H9 (cell line): ENCODE data around the gene CC2D2A. TPM values are rescaled to one million over a fixed set of nuclear protein-coding genes. Genes with fewer than 3 reads are reported as not detected.

Source experiments
- DNase-seq: peaks from one replicate; pipeline ENCODE4 v3.0.0-alpha.2; 2017
- H2AFZ ChIP-seq: one replicate; pipeline ENCODE4 v1.6.1; 2013; ENCODE audit warnings: mild to moderate bottlenecking, low read length, control low read depth, moderate library complexity
- H2AK5ac ChIP-seq: 2 replicates; pipeline ENCODE4 v1.6.1; 2013; ENCODE audit warnings: low read length, control low read depth, mixed read lengths; ENCODE audit not compliant: insufficient read length
- H2BK120ac ChIP-seq: one replicate; pipeline ENCODE4 v1.6.1; 2013; ENCODE audit warnings: low read depth, mild to moderate bottlenecking, low read length, control low read depth, inconsistent platforms; ENCODE audit not compliant: poor library complexity, severe bottlenecking
- H2BK12ac ChIP-seq: 2 replicates; pipeline ENCODE4 v1.6.1; 2013; ENCODE audit warnings: low read length, control low read depth, mixed read lengths, low read depth; ENCODE audit not compliant: insufficient read length
- H2BK15ac ChIP-seq: 2 replicates; pipeline ENCODE4 v1.6.1; 2013; ENCODE audit warnings: low read depth, low read length, control low read depth
- H2BK20ac ChIP-seq: one replicate; pipeline ENCODE4 v1.6.1; 2013; ENCODE audit warnings: low read depth, mild to moderate bottlenecking, low read length, control low read depth, inconsistent platforms; ENCODE audit not compliant: poor library complexity, severe bottlenecking
- H2BK5ac ChIP-seq: 2 replicates; pipeline ENCODE4 v1.6.1; 2013; ENCODE audit warnings: low read length, control low read depth, mixed read lengths; ENCODE audit not compliant: insufficient read length
- H3K14ac ChIP-seq: 2 replicates; pipeline ENCODE4 v1.6.1; 2013; ENCODE audit warnings: low read length, control low read depth; ENCODE audit not compliant: insufficient read depth
- H3K18ac ChIP-seq: 2 replicates; pipeline ENCODE4 v1.6.1; 2013; ENCODE audit warnings: low read depth, mild to moderate bottlenecking, mixed read lengths, low read length, control low read depth; ENCODE audit not compliant: insufficient read length
- H3K23ac ChIP-seq: 2 replicates; pipeline ENCODE4 v1.6.1; 2013; ENCODE audit warnings: low read length, control low read depth, mixed read lengths, low read depth; ENCODE audit not compliant: insufficient read length
- H3K23me2 ChIP-seq: 2 replicates; pipeline ENCODE4 v1.6.1; 2013; ENCODE audit warnings: low read depth, mild to moderate bottlenecking, mixed read lengths, low read length, control low read depth; ENCODE audit not compliant: insufficient read length, poor library complexity, severe bottlenecking
- H3K27ac ChIP-seq: 2 replicates; pipeline ENCODE4 v1.5.1; 2013; ENCODE audit warnings: low read length, control low read depth, mixed read lengths, low read depth; ENCODE audit not compliant: insufficient read length
- H3K27me3 ChIP-seq: 2 replicates; pipeline ENCODE4 v1.6.1; 2013; ENCODE audit warnings: low read length, control low read depth, inconsistent platforms; ENCODE audit not compliant: insufficient read depth
- H3K4ac ChIP-seq: 2 replicates; pipeline ENCODE4 v1.6.1; 2013; ENCODE audit warnings: low read depth, mild to moderate bottlenecking, control low read depth, inconsistent platforms, low read length, moderate library complexity
- H3K4me1 ChIP-seq: 2 replicates; pipeline ENCODE4 v1.6.1; 2013; ENCODE audit warnings: low read length, control low read depth, inconsistent platforms; ENCODE audit not compliant: insufficient read depth
- H3K4me2 ChIP-seq: 2 replicates; pipeline ENCODE4 v1.6.1; 2013; ENCODE audit warnings: low read length, control low read depth, mixed read lengths; ENCODE audit not compliant: insufficient read length, insufficient read depth
- H3K56ac ChIP-seq: 2 replicates; pipeline ENCODE4 v1.6.1; 2013; ENCODE audit warnings: low read depth, mild to moderate bottlenecking, mixed read lengths, low read length, control low read depth; ENCODE audit not compliant: insufficient read length
- H3K79me1 ChIP-seq: 2 replicates; pipeline ENCODE4 v1.6.1; 2013; ENCODE audit warnings: low read depth, mild to moderate bottlenecking, moderate library complexity, low read length, control low read depth, inconsistent platforms; ENCODE audit not compliant: insufficient read depth, poor library complexity, severe bottlenecking
- H3K79me2 ChIP-seq: 2 replicates; pipeline ENCODE4 v1.6.1; 2013; ENCODE audit warnings: low read length, control low read depth, inconsistent platforms; ENCODE audit not compliant: insufficient read depth
- H3K9ac ChIP-seq: 2 replicates; pipeline ENCODE4 v1.6.1; 2013; ENCODE audit warnings: low read length, control low read depth, mixed read lengths; ENCODE audit not compliant: insufficient read length; ENCODE audit errors: extremely low read depth
- H3K9me3 ChIP-seq: one replicate; pipeline ENCODE4 v1.6.1; 2013; ENCODE audit warnings: low read depth, low read length, inconsistent platforms; ENCODE audit not compliant: control insufficient read depth
- H3T11ph ChIP-seq: one replicate; pipeline ENCODE4 v1.6.1; 2013; ENCODE audit warnings: mild to moderate bottlenecking, low read length, control low read depth, inconsistent platforms
- H4K20me1 ChIP-seq: one replicate; pipeline ENCODE4 v1.6.1; 2013; ENCODE audit not compliant: control insufficient read depth, insufficient read length, insufficient read depth
- H4K5ac ChIP-seq: 2 replicates; pipeline ENCODE4 v1.6.1; 2013; ENCODE audit warnings: low read depth, mild to moderate bottlenecking, mixed read lengths, low read length, control low read depth; ENCODE audit not compliant: insufficient read length
- H4K8ac ChIP-seq: replicated peaks from 2 replicates; pipeline ENCODE4 v1.6.1; 2013; ENCODE audit warnings: low read length, control low read depth, mixed read lengths, low read depth; ENCODE audit not compliant: insufficient read length
- H4K91ac ChIP-seq: 2 replicates; pipeline ENCODE4 v1.6.1; 2013; ENCODE audit warnings: low read depth, mild to moderate bottlenecking, moderate library complexity, mixed read lengths, low read length, control low read depth; ENCODE audit not compliant: insufficient read length
- H3K27ac Mint-ChIP-seq, 3 experiments: 2 replicates in 2 of 3; 3 replicates in 1 of 3; pipeline ENCODE4 v1.8.0; 2020 to 2021; ENCODE audit warnings: mixed read lengths in 3 of 3, mild to moderate bottlenecking in 1 of 3, moderate library complexity in 1 of 3
- H3K27me3 Mint-ChIP-seq: 2 replicates; pipeline ENCODE4 v1.8.0; 2021; ENCODE audit warnings: low read depth, mild to moderate bottlenecking, moderate library complexity, mixed read lengths
- H3K36me3 Mint-ChIP-seq, 3 experiments: 2 replicates in 2 of 3; 3 replicates in 1 of 3; pipeline ENCODE4 v1.8.0; 2020 to 2021; ENCODE audit warnings: low read depth in 3 of 3, mixed read lengths in 3 of 3; ENCODE audit not compliant: insufficient read depth in 1 of 3
- H3K4me1 Mint-ChIP-seq, 2 experiments: 2 replicates each; pipeline ENCODE4 v1.8.0; 2020; ENCODE audit warnings: mixed read lengths in 2 of 2
- H3K4me3 Mint-ChIP-seq, 2 experiments: 2 replicates in 1 of 2; 3 replicates in 1 of 2; pipeline ENCODE4 v1.8.0; 2020 to 2021; ENCODE audit warnings: mild to moderate bottlenecking in 2 of 2, mixed read lengths in 2 of 2, moderate library complexity in 1 of 2
- H3K9me3 Mint-ChIP-seq, 2 experiments: 2 replicates in 1 of 2; 3 replicates in 1 of 2; pipeline ENCODE4 v1.8.0; 2020; ENCODE audit warnings: mild to moderate bottlenecking in 2 of 2, mixed read lengths in 2 of 2, moderate library complexity in 1 of 2
- CTCF ChIP-seq: fragments of 200-600 bp; sonication (generic); conservative IDR thresholded peaks from 3 replicates; pipeline ENCODE4 v1.8.0; 2021; ENCODE audit warnings: antibody characterized with exemption, mild to moderate bottlenecking
- WGBS: extraction: QIAGEN DNeasy Blood & Tissue Kit; methylation state at CpG from one replicate; pipeline ENCODE4 v1.1.7; 2013; ENCODE audit warnings: missing lambda C conversion rate, low lambda C conversion rate, mixed read lengths; ENCODE audit not compliant: insufficient read length; ENCODE audit errors: extremely low coverage; 5-methylcytosine and 5-hydroxymethylcytosine counted together
- total RNA-seq: library from RNA; stranded (reverse); gene quantifications from 2 replicates; pipeline ENCODE4 v1.2.1, GENCODE V29; 2021

CC2D2A gene
- total RNA-seq, 1 experiment from 2014 or later, result 10.4 TPM

GRCh38 chr4:15556511-15557092 lies 86.9 kb downstream of the CC2D2A start:
- Histone ChIP-seq H3K79me1 (no peaks in the 10 kb centered on the region), H2AK5ac (no peak overlapping the region), H4K20me1 (no peaks in the 10 kb centered on the region), H3K9me3 (no peaks in the 10 kb centered on the region), H4K5ac (no peak overlapping the region), H4K8ac (no peak overlapping the region), H3K27me3 (no peaks in the 10 kb centered on the region), H4K91ac (no peak overlapping the region), H2BK20ac (no peak overlapping the region), H3K4me2 (no peak overlapping the region), H3K27ac (no peak overlapping the region), H2BK5ac (no peak overlapping the region), H2BK12ac (no peak overlapping the region), H3K56ac (no peak overlapping the region), H3K4ac (no peak overlapping the region), H2AFZ (no peak overlapping the region), H3T11ph (no peak overlapping the region), H2BK15ac (no peak overlapping the region), H2BK120ac (no peak overlapping the region), H3K18ac (no peak overlapping the region), H3K4me1 (peaks cover 4% of the 10 kb centered on the region; the same call in 1 of the 2 replicates), H3K79me2 (no peaks in the 10 kb centered on the region), H3K9ac (no peak overlapping the region), H3K14ac (peak overlapping the region; percentile 41; the same call in 1 of the 2 replicates), H3K23ac (no peak overlapping the region), H3K23me2 (no peaks in the 10 kb centered on the region)
- Mint-ChIP-seq H3K27me3 (no peaks in the 10 kb centered on the region), H3K27ac (no peak overlapping the region), H3K9me3 (no peaks in the 10 kb centered on the region), H3K4me3 (no peak overlapping the region), H3K4me1 (peaks cover 8 to 14% of the 10 kb centered on the region in 2 experiments; a peak in 3 of 4 replicates), H3K36me3 (peaks cover 0 to 12% (median 0%) of the 10 kb centered on the region in 3 experiments; a peak in 5 of 7 replicates)
- WGBS, result no CpG with 5 or more reads among the region's 4 CpGs
- TF ChIP-seq CTCF, result no peak
- no peak for DNase-seq
